Endometrial microvascular endothelial cells (primary cell): ENCODE measurements around the gene PIBF1. TPM values are rescaled to one million over a fixed set of nuclear protein-coding genes. Genes with fewer than 3 reads are reported as not detected.

Experiments
- total RNA-seq: library from RNA; depleted of rRNA; stranded (reverse); fragments of >200 nt; gene quantifications from one replicate; pipeline ENCODE4 v1.2.3, GENCODE V29; 2015; ENCODE audit errors: inconsistent ontology term

The PIBF1 gene
- total RNA-seq, 1 donor from 2014 or later: 7.0 TPM

Other genes starting within 250 kb of the PIBF1 start
- gene MZT1, start 54.5 kb upstream of the PIBF1 start, total RNA-seq: 24.7 TPM
- 26.3 TPM for gene BORA, start 54.2 kb upstream of the PIBF1 start, total RNA-seq
- 26.9 TPM for gene DIS3, start 233 bp upstream of the PIBF1 start, total RNA-seq